Body of pancreas (tissue), 4 donors: ENCODE measurements around the gene EML3.

Source experiments
- POLR2A ChIP-seq, 3 donors: fragments of 450-650 bp; IDR thresholded peaks; one replicate each; pipeline ENCODE4 v1.6.1; 2016; ENCODE audit warnings: antibody characterized with exemption in 3 of 3, mild to moderate bottlenecking in 2 of 3
- TF ChIP-seq, protein P1 (sequence below), 7 experiments: fragments of 450-650 bp in 4 of 7; fragments of 200-600 bp in 3 of 7; sonication (generic) in 3 of 7; IDR thresholded peaks; one replicate each; pipeline ENCODE4 v1.5.1; 2016 to 2019; ENCODE audit warnings: antibody characterized with exemption in 7 of 7

DNA sequence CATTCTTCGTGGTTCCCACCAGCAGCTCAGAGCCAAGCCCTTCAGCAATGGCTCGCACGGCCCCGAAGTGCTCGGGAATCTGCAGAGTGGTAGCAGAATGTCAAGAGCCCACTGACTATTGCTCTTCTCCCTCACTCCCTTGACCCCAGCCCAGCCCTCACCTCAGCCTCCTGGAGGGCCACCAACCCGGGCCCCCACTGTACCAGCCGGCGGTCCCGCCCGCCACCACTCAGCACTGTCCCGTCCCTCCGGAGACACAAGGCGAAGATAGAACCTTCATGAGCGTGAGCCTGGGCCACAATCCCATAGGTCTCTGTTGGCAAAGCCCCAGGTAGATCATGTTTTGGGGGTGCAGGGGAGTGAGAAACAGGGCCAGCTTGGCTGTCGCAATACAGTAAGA, 6.7 kb downstream of the EML3 start:
- TF ChIP-seq, protein P1, sequence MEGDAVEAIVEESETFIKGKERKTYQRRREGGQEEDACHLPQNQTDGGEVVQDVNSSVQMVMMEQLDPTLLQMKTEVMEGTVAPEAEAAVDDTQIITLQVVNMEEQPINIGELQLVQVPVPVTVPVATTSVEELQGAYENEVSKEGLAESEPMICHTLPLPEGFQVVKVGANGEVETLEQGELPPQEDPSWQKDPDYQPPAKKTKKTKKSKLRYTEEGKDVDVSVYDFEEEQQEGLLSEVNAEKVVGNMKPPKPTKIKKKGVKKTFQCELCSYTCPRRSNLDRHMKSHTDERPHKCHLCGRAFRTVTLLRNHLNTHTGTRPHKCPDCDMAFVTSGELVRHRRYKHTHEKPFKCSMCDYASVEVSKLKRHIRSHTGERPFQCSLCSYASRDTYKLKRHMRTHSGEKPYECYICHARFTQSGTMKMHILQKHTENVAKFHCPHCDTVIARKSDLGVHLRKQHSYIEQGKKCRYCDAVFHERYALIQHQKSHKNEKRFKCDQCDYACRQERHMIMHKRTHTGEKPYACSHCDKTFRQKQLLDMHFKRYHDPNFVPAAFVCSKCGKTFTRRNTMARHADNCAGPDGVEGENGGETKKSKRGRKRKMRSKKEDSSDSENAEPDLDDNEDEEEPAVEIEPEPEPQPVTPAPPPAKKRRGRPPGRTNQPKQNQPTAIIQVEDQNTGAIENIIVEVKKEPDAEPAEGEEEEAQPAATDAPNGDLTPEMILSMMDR (IDR thresholded peaks at IDR 0.05): no peak
- TF ChIP-seq POLR2A (IDR thresholded peaks at IDR 0.05): no peak
